ENCODE data around the gene UNK. TPM values are rescaled to one million over a fixed set of nuclear protein-coding genes. Genes with fewer than 3 reads are reported as not detected.
"Not testable (repeated sequence)": the region's sequence is repeated elsewhere in the genome, so short reads cannot be mapped to it uniquely, and the experiment has no call there.

Gene UNK
- total RNA-seq, 2 experiments from 2014 or later = 19.1 to 21.4 TPM

DNA sequence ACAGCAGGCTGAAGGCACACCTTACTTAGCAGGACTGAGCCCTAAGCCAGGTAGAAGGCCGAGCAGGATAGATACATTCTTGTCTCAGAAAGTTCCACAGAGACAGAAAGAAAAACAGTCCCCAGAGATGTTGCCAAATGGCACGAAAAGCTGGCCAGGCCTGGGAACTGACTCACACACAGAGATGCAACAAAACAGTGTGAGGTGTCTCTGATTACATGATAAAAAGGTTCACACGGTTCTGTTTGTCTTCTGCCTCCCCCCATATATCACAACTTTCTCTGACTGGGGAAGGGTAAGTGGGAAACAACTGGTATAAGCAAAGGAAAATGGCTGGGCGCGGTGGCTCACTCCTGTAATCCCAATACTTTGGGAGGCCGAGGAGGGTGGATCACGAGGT is 68.8 kb downstream of the UNK start:
- Mint-ChIP-seq H3K27me3 (ENCODE audit: low read depth) (no peaks in the 10 kb centered on the region), H3K36me3 (ENCODE audit: low read depth) (peaks cover 4% of the 10 kb centered on the region), H3K4me1 (ENCODE audit: low read depth) (peaks cover 30% of the 10 kb centered on the region), H3K9me3 (no peaks in the 10 kb centered on the region), H3K4me3 (no peak overlapping the region), H3K27ac (peak overlapping the region; percentile 36)
- intact Hi-C loops (cut with micrococcal nuclease) = no loop called here
- DNase-seq = no peak
- CTCF ChIA-PET = interaction anchor here (1.4 to 3.5 kb wide), 2 partner anchors 8 kb away, joined by 3 to 32 read pairs; partner anchors contain the start of gene UNC13D

GRCh38 chr17:75854101-75854748 is 69.6 kb downstream of the UNK start:
- Mint-ChIP-seq H3K4me3 (no peak overlapping the region), H3K27me3 (ENCODE audit: low read depth) (no peaks in the 10 kb centered on the region), H3K4me1 (ENCODE audit: low read depth) (peaks cover 36% of the 10 kb centered on the region), H3K9me3 (no peaks in the 10 kb centered on the region), H3K27ac (no peak overlapping the region), H3K36me3 (ENCODE audit: low read depth) (peaks cover 4% of the 10 kb centered on the region)
- DNase-seq = peak; percentile 30
- CTCF ChIA-PET = interaction anchor here (1.0 to 3.5 kb wide), 5 partner anchors 9 to 151 kb away, joined by 3 to 32 read pairs (median 3); partner anchors contain the start of gene UNC13D
- intact Hi-C loops (cut with micrococcal nuclease) = loop anchor here (2.0 kb wide), 1 partner anchor 165 kb away; no protein-coding TSS in a partner anchor

GRCh38 chr17:75854881-75855309 is 70.3 kb downstream of the UNK start:
- CTCF ChIA-PET = interaction anchor here (0.6 to 3.5 kb wide), 14 partner anchors 9 to 159 kb away, joined by 3 to 32 read pairs (median 4); partner anchors contain the start of genes GALK1 and UNC13D
- H3K27ac Mint-ChIP-seq = no peak overlapping the region
- H3K27me3 Mint-ChIP-seq (ENCODE audit: low read depth) = no peaks in the 10 kb centered on the region
- intact Hi-C loops (cut with micrococcal nuclease) = loop anchor here (1.0 to 2.0 kb wide), 9 partner anchors 12 to 188 kb away; partner anchors contain the start of genes ACOX1, RECQL5, SAP30BP and TEN1
- H3K9me3 Mint-ChIP-seq = no peaks in the 10 kb centered on the region
- no peak for DNase-seq
- H3K4me1 Mint-ChIP-seq (ENCODE audit: low read depth) = peaks cover 39% of the 10 kb centered on the region
- H3K36me3 Mint-ChIP-seq (ENCODE audit: low read depth) = peaks cover under 1% of the 10 kb centered on the region
- H3K4me3 Mint-ChIP-seq = no peak overlapping the region

DNA sequence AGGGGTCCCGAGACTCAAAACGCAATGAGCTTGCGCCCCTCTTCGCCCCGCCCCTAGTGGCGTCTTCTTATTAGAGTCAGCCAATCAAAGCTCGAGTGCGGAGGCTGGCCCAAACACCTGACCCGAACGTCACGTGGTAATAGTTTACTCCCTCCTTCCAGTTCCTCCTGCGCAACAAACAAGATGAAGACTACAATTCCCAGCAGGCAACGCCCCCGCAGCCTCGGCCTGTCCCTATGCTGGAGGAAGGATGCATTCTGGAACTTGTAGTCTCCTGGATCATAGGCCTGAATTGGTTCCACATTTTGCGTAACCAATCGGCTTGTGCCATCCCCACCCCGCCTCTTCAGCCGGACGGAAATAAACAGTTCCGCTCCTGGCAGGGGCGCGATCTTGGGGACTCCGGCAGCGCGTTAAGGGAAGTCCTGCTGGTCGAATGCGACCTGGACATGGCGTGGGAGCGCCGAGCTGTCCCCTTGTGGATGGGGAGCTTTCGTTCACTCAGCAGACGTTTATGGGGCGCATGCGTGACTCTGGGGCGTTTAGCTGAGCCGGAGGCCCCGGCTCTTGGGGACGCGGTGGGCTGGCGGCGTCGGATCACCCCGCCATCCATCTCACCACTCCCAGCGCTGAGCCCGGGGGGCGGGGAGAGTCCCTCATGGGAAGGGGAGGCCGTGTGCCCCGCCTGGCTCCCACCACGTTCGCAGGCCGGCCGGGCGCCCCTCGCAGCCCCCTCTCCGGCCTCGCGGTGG is 70.9 kb downstream of the UNK start, which contains the start of gene WBP2:
Gene WBP2, minus strand, starts transcription at position 26 of the 752 bp plus-strand sequence. CDS start 38 bp downstream, outside the sequence.
- intact Hi-C loops (cut with micrococcal nuclease) = loop anchor here (1.0 to 2.0 kb wide), 9 partner anchors 12 to 188 kb away; partner anchors contain the start of genes ACOX1, RECQL5, SAP30BP and TEN1
- H3K4me1 Mint-ChIP-seq (ENCODE audit: low read depth) = peaks cover 39% of the 10 kb centered on the region
- H3K9me3 Mint-ChIP-seq = no peaks in the 10 kb centered on the region
- no peaks in the 10 kb centered on the region for H3K36me3 Mint-ChIP-seq (ENCODE audit: low read depth)
- peak within 1 kb of the TSS; percentile 74 for H3K27ac Mint-ChIP-seq
- CTCF ChIA-PET = interaction anchor here (0.6 to 3.5 kb wide), 16 partner anchors 8 to 158 kb away, joined by 3 to 32 read pairs (median 4); partner anchors contain the start of genes GALK1 and UNC13D
- no peak within 1 kb of the TSS for H3K4me3 Mint-ChIP-seq
- peak; percentile 99 for DNase-seq
- H3K27me3 Mint-ChIP-seq (ENCODE audit: low read depth) = no peaks in the 10 kb centered on the region

GRCh38 chr17:75856062-75856756 is 71.6 kb downstream of the UNK start:
- DNase-seq = no peak
- Mint-ChIP-seq H3K4me3 (no peak overlapping the region), H3K27me3 (ENCODE audit: low read depth) (no peaks in the 10 kb centered on the region), H3K9me3 (no peaks in the 10 kb centered on the region), H3K36me3 (ENCODE audit: low read depth) (no peaks in the 10 kb centered on the region), H3K4me1 (ENCODE audit: low read depth) (peaks cover 39% of the 10 kb centered on the region), H3K27ac (peak overlapping the region; percentile 74)
- CTCF ChIA-PET = interaction anchor here (0.5 to 3.5 kb wide), 9 partner anchors 9 to 158 kb away, joined by 3 to 32 read pairs (median 4); partner anchors contain the start of gene UNC13D
- intact Hi-C loops (cut with micrococcal nuclease) = no loop called here

- H3K36me3 Mint-ChIP-seq (ENCODE audit: low read depth); H3K4me3 Mint-ChIP-seq; H3K27ac Mint-ChIP-seq; DNase-seq; H3K9me3 Mint-ChIP-seq; intact Hi-C loops (cut with micrococcal nuclease); H3K27me3 Mint-ChIP-seq (ENCODE audit: low read depth): not testable (repeated sequence)
- CTCF ChIA-PET = interaction anchor here (2.6 to 6.3 kb wide), 3 partner anchors 11 to 36 kb away, joined by 12 to 66 read pairs (median 14); partner anchors contain the start of genes TRIM47 and TRIM65
- H3K4me1 Mint-ChIP-seq (ENCODE audit: low read depth) = peaks cover 30% of the 10 kb centered on the region
Measured at GRCh38 chr17:75859358-75859757, 74.8 kb downstream of the UNK start.

DNA sequence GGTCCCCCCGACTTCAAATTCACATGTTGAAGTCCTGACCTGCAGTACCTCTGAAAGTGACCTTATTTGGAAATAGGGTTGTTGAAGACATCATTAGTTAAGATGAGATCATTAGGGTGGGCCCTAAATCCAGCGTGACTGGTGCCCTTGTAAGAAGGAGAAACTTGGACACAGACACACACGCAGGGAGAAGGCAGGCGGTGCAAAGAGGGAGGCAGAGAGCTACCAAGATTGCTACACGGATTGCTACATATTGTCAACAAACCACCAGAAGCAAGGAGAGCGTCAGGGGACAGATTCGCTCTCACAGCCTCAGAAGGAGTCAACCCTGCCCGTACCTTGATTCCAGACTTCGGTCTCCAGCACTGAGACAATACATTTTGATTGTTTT is 77.3 kb downstream of the UNK start:
- no peaks in the 10 kb centered on the region for H3K36me3 Mint-ChIP-seq (ENCODE audit: low read depth)
- H3K4me3 Mint-ChIP-seq = no peak overlapping the region
- CTCF ChIA-PET = interaction anchor here (0.5 to 6.3 kb wide), 22 partner anchors 8 to 443 kb away, joined by 3 to 66 read pairs (median 4); partner anchors contain the start of genes GALK1, SMIM5, TRIM47 and TRIM65
- DNase-seq = no peak
- H3K27me3 Mint-ChIP-seq (ENCODE audit: low read depth) = no peaks in the 10 kb centered on the region
- H3K4me1 Mint-ChIP-seq (ENCODE audit: low read depth) = peaks cover 33% of the 10 kb centered on the region
- H3K9me3 Mint-ChIP-seq = no peaks in the 10 kb centered on the region
- intact Hi-C loops (cut with micrococcal nuclease) = no loop called here
- H3K27ac Mint-ChIP-seq = no peak overlapping the region

DNA sequence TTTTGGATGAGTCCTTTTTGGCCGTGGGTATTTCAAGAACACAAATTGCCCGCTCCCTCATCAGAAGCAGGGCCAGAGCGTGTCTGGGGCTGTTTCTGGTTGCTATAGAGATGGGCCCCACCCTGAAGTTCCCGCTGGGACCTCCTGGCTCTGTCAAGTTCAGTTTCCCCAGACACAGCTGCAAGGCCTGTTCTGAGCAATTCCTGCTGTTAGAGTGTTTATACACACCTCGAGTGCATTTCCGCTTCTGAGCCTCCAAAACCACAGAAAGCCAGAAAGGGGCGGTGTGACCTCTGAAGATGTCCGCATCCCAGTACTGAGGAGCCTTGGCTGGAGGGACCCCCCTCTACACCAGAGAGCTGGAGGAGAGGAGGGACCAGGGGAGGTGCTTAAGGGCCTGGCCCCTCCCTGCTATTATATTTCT is 79.9 kb downstream of the UNK start:
- CTCF ChIA-PET = interaction anchor here (0.8 to 1.7 kb wide), 5 partner anchors 9 to 32 kb away, joined by 4 to 6 read pairs (median 5); partner anchors contain the start of genes TRIM65 and WBP2
- peak; percentile 77 for DNase-seq
- no peak overlapping the region for H3K4me3 Mint-ChIP-seq
- H3K27me3 Mint-ChIP-seq (ENCODE audit: low read depth) = no peaks in the 10 kb centered on the region
- H3K9me3 Mint-ChIP-seq = no peaks in the 10 kb centered on the region
- intact Hi-C loops (cut with micrococcal nuclease) = no loop called here
- H3K4me1 Mint-ChIP-seq (ENCODE audit: low read depth) = peaks cover 19% of the 10 kb centered on the region
- H3K27ac Mint-ChIP-seq = peak overlapping the region; percentile 78
- H3K36me3 Mint-ChIP-seq (ENCODE audit: low read depth) = no peaks in the 10 kb centered on the region

DNA sequence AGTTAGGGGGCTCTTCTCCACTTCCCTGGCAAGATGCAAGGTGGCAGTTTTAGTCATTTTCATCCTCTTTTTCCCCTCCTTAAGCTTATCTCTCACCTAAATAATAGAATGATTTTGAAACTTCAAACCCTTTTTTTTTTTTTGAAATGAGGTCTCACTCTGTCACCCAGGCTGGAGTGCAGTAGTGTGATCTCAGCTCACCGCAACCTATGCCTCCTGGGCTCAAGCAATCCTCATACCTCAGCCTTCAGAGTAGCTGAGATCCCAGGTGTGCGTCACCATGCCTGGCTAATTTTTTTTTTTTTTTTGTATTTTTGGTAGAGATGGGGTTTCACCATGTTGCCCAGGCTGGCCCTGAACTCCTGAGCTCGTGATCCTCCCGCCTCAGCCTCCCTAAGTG is 80.3 kb downstream of the UNK start:
- H3K9me3 Mint-ChIP-seq; H3K36me3 Mint-ChIP-seq (ENCODE audit: low read depth); intact Hi-C loops (cut with micrococcal nuclease); H3K27me3 Mint-ChIP-seq (ENCODE audit: low read depth); H3K4me3 Mint-ChIP-seq: not testable (repeated sequence)
- CTCF ChIA-PET = interaction anchor here (0.8 to 1.7 kb wide), 5 partner anchors 9 to 32 kb away, joined by 4 to 6 read pairs (median 5); partner anchors contain the start of genes TRIM65 and WBP2
- peak overlapping the region; percentile 78 for H3K27ac Mint-ChIP-seq
- H3K4me1 Mint-ChIP-seq (ENCODE audit: low read depth) = peaks cover 18% of the 10 kb centered on the region
- DNase-seq = peak; percentile 33

DNA sequence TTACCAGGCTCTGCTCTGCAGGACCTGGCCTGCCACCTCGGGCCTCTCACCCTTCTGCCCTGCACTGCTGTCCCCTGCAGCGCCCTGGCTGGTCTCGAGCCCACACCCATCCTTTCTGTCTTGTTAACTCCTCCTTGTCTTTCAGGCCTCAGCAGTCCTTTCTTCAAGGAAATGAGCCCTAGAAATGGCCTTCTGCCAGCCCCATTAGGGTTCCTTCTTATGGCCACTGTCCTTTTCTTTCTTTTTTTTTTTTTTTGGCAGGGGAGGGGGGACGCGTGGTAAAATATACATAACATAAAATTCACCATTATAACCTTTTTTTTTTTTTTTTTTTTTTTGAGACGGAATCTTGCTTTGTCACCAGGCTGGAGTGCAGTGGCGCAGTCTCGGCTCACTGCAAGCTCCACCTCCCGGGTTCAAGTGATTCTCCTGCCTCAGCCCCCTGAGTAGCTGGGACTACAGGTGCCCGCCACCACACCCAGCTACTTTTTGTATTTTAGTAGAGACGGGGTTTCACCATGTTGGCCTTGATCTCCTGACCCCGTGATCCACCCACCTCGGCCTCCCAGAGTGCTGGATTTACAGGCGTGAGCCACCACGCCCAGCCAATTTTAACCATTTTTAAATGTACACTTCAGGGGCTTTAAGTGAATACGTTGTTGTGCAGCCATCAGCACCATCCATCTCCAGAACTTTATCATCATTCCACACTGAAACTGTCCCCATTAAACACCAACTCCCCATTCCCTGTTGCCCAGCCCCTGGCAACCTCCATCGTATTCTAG is 81.0 kb downstream of the UNK start:
- H3K4me1 Mint-ChIP-seq (ENCODE audit: low read depth) = peaks cover 18% of the 10 kb centered on the region
- H3K4me3 Mint-ChIP-seq; intact Hi-C loops (cut with micrococcal nuclease): not testable (repeated sequence)

DNA sequence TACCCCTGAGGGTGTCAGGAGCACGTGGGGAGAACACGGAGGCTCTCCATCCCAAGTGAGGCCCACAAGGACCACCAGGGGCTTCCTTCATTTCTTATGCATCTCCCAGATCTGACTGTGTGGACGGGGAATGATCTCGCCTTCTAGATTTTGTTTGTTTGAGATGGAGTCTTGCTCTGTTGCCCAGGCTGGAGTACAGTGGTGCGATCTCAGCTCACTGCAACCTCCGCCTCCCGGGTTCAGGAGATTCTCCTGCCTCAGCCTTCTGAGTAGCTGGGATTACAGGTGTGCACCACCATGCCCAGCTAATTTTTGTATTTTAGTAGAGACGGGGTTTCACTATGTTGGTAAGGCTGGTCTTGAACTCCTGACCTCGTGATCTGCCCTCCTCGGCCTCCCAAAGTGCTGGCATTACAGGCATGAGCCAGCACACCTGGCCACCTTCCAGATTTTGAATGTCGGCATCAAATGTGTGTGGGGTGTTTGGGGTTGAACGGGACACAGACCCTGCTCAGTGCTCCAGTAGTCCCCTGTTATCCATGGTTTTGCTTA is 84.2 kb downstream of the UNK start:
- H3K4me1 Mint-ChIP-seq (ENCODE audit: low read depth) = peaks cover 32% of the 10 kb centered on the region
- DNase-seq; intact Hi-C loops (cut with micrococcal nuclease); H3K36me3 Mint-ChIP-seq (ENCODE audit: low read depth); H3K4me3 Mint-ChIP-seq; H3K27ac Mint-ChIP-seq; H3K9me3 Mint-ChIP-seq; CTCF ChIA-PET; H3K27me3 Mint-ChIP-seq (ENCODE audit: low read depth): not testable (repeated sequence)

More for the DNA sequence above, 81.0 kb downstream of the UNK start:
- not testable (repeated sequence) for DNase-seq; H3K36me3 Mint-ChIP-seq (ENCODE audit: low read depth); H3K9me3 Mint-ChIP-seq; H3K27me3 Mint-ChIP-seq (ENCODE audit: low read depth); H3K27ac Mint-ChIP-seq
- CTCF ChIA-PET = interaction anchor here (0.8 to 1.7 kb wide), 4 partner anchors 10 to 31 kb away, joined by 4 to 6 read pairs (median 5); partner anchors contain the start of genes TRIM65 and WBP2
